Activated naive CD8-positive, alpha-beta T cell (primary cell): ENCODE measurements around the gene ABAT.
A peak's percentile ranks its signal among the peaks of the same experiment; 100 is the strongest.
"Not testable (repeated sequence)": the region's sequence is repeated elsewhere in the genome, so short reads cannot be mapped to it uniquely, and the experiment has no call there.

Experiments
- H3K27ac Mint-ChIP-seq: one replicate; pipeline ENCODE4 v1.8.0; 2021; ENCODE audit warnings: mixed read lengths
- H3K27me3 Mint-ChIP-seq: one replicate; pipeline ENCODE4 v1.8.0; 2021; ENCODE audit warnings: mixed read lengths
- H3K36me3 Mint-ChIP-seq: one replicate; pipeline ENCODE4 v1.8.0; 2021; ENCODE audit warnings: mixed read lengths
- H3K4me1 Mint-ChIP-seq: one replicate; pipeline ENCODE4 v1.8.0; 2021; ENCODE audit warnings: low read depth, mixed read lengths
- H3K4me3 Mint-ChIP-seq: one replicate; pipeline ENCODE4 v1.8.0; 2021; ENCODE audit warnings: mild to moderate bottlenecking, mixed read lengths
- H3K9me3 Mint-ChIP-seq: one replicate; pipeline ENCODE4 v1.8.0; 2021; ENCODE audit warnings: low read depth, mixed read lengths

The ABAT gene

DNA sequence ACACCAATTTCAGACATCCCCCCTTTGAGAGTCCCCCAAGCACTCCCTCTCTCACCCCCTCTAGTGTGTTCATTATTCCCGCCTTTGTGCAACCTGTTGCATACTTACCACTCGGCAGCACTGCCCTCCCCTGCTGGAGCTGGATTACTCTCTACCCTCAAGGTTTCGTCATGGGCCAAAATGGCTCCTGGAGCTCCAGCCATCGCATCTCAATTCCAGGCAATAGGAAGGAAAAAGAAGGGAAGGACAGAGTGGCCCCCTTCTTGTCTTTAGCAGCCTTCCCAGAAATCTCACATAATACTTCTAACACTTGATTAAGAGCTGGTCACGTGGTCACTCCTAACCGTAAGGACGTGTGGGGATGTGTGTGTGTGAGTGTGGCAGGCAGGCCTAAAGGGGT is 102.8 kb downstream of the ABAT start:
- Mint-ChIP-seq H3K36me3 (peaks cover 20% of the 10 kb centered on the region), H3K4me3 (no peak overlapping the region), H3K9me3 (no peaks in the 10 kb centered on the region), H3K27ac (no peak overlapping the region), H3K4me1 (no peaks in the 10 kb centered on the region), H3K27me3 (no peaks in the 10 kb centered on the region)

DNA sequence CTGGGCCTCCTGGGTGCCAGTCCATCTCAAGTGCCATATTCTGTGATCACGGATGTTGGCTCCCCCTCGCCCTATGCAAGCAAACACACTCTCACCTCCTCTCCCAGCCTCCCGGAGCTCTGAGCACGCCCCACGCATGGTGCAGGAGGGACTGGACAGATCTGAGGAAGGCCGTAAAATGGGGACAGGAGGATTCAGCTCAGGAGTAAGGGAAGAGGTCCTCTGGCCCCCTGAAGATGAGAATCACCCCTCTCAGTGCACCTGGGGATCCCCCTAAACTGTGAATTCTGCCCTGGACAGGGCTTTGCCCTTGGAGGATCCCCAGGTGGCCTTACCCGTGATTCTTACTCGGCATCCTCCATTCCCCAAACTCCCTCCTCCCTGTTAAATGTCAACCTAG is 107.4 kb downstream of the ABAT start:
- Mint-ChIP-seq H3K36me3 (peaks cover 10% of the 10 kb centered on the region), H3K4me1 (no peaks in the 10 kb centered on the region), H3K4me3 (no peak overlapping the region), H3K27me3 (no peaks in the 10 kb centered on the region), H3K27ac (no peak overlapping the region), H3K9me3 (no peaks in the 10 kb centered on the region)

DNA sequence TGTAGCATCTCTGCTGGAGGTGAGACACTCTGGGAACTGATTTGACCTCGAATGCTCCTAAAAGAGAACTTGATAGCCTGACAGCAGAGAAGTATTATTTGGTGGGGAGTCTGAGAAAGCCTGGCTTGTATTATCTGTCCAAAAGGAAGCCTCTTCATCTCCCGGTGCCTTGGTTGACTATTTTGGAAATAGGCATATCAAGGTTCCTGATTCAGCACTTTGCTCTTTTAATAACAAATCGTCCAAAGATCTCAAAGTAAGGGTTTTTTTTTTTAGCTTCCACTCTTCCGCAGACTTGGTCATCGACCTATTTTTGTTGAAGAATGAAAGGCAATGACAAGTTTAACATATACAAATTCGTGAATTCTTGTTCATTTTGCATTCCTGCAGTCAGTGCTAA is 108.3 kb downstream of the ABAT start:
- H3K4me3 Mint-ChIP-seq = no peak overlapping the region
- no peaks in the 10 kb centered on the region for H3K27me3 Mint-ChIP-seq
- no peak overlapping the region for H3K27ac Mint-ChIP-seq
- no peaks in the 10 kb centered on the region for H3K4me1 Mint-ChIP-seq
- H3K9me3 Mint-ChIP-seq = no peaks in the 10 kb centered on the region
- H3K36me3 Mint-ChIP-seq = peaks cover 6% of the 10 kb centered on the region

DNA sequence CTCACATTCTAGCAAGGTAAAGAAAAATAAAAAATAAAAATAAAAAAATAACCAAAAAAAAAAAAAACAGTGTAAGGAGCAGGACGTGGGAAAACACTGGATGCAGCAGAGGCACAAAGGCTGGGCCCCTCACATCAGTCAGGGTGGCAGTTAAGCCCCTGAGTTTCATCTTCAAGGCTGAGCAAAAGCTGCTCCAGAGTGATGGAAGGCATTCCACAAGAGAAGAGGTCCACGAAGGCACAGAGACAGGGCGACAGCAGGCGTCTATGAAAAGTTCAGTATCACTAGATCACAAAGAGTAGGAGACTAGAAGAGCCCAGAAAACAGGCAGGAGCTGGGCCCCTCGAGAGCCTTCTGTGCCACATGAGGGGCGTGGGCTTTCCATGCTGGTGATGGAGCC is 111.0 kb downstream of the ABAT start:
- Mint-ChIP-seq H3K9me3 (no peaks in the 10 kb centered on the region), H3K27me3 (no peaks in the 10 kb centered on the region), H3K27ac (no peak overlapping the region), H3K4me1 (no peaks in the 10 kb centered on the region), H3K4me3 (no peak overlapping the region), H3K36me3 (no peaks in the 10 kb centered on the region)

DNA sequence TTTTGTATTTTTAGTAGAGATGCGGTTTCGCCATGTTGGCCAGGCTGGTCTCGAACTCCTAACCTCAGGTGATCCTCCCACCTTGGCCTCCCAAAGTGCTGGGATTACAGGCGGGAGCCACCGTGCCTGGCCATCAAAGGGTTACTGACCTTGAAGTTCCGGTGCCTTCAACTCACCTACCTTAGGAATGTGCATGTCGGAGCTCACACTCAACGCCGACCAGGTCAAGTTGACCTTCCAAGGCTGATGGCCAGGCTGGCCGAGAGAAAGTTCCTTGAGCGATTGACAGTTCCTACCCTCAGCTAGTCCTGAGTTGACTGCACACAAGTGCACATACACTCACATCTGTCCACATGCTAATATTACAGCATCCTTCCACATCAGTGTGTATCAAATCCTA is 111.9 kb downstream of the ABAT start:
- H3K4me1 Mint-ChIP-seq, H3K27me3 Mint-ChIP-seq, H3K4me3 Mint-ChIP-seq, H3K9me3 Mint-ChIP-seq, H3K36me3 Mint-ChIP-seq, H3K27ac Mint-ChIP-seq: not testable (repeated sequence)

DNA sequence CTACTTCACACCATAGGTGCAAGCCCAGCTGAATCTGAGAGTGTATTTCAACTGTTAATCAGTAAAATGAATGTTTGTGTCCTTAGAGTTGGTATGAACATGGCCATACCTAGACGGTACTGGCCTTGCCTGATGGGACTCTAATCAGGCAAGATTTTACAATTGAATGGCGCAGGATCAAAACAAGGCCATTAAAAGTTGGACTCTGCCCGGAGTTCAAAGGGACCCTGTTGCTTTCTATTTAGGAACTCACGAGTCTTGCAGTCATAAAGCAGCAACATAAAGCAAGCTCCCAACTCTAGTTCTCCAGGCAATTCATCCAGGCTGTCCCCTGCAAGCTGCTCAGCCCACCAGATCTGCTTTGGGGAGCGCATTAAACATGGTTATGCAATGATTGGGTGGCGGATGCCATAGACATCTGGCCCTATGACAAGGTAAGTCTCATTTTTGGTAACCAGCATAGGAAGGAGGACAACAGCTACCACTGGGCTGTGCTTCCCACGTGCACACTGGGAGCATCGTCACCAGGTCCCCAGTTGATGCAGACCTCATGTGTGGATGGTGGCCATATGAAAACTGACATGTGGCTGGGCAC is 114.3 kb downstream of the ABAT start:
- H3K4me1 Mint-ChIP-seq = peaks cover 5% of the 10 kb centered on the region

DNA sequence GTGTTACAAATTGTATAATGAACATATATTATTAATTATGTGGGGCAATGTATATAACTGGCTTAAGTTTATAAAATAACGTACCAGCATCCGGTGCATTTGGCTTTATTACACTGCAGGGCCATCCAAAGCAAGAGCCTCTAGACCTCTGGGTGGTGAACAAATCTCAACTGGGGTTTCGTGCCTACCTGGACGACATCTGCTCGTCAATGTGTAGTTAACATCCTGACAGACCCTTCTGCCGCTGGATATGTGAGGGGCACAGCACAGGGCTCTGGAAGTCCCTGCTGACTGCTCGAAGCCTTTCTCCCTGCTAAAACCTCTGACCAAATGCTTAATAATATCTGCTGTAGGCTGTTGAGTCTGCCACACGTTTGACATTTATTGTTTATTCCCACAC is 120.7 kb downstream of the ABAT start:
- Mint-ChIP-seq H3K4me1 (peaks cover 36% of the 10 kb centered on the region), H3K36me3 (peaks cover 4% of the 10 kb centered on the region), H3K27me3 (no peaks in the 10 kb centered on the region), H3K27ac (no peak overlapping the region), H3K9me3 (no peaks in the 10 kb centered on the region), H3K4me3 (peak overlapping the region; percentile 28)

More for the DNA sequence above, 114.3 kb downstream of the ABAT start:
- no peaks in the 10 kb centered on the region for H3K36me3 Mint-ChIP-seq
- no peaks in the 10 kb centered on the region for H3K27me3 Mint-ChIP-seq
- no peak overlapping the region for H3K27ac Mint-ChIP-seq
- H3K9me3 Mint-ChIP-seq = no peaks in the 10 kb centered on the region
- H3K4me3 Mint-ChIP-seq = no peak overlapping the region

DNA sequence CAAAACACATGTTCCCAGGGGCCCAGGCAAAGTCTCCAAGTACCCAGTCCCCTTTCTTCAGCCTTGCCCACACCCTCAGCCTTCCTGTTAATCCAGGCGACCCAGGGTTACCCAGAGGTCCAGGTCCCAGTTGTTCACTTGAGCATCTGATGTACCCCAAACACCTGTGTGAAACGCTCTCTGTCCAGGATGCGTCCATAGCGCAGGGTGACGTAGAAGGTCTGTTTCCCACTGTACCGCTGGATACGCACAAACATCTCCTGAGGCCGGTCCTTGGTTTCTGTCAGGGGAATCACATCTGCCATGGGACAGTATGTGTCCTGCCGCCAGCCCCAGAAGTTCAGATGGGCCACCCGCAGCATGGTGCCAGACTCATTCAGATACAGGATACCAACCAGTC is 121.4 kb downstream of the ABAT start:
- H3K27ac Mint-ChIP-seq = no peak overlapping the region
- H3K4me3 Mint-ChIP-seq = peak overlapping the region; percentile 95
- H3K9me3 Mint-ChIP-seq = no peaks in the 10 kb centered on the region
- H3K4me1 Mint-ChIP-seq = peaks cover 39% of the 10 kb centered on the region
- no peaks in the 10 kb centered on the region for H3K27me3 Mint-ChIP-seq
- H3K36me3 Mint-ChIP-seq = peaks cover 4% of the 10 kb centered on the region

DNA sequence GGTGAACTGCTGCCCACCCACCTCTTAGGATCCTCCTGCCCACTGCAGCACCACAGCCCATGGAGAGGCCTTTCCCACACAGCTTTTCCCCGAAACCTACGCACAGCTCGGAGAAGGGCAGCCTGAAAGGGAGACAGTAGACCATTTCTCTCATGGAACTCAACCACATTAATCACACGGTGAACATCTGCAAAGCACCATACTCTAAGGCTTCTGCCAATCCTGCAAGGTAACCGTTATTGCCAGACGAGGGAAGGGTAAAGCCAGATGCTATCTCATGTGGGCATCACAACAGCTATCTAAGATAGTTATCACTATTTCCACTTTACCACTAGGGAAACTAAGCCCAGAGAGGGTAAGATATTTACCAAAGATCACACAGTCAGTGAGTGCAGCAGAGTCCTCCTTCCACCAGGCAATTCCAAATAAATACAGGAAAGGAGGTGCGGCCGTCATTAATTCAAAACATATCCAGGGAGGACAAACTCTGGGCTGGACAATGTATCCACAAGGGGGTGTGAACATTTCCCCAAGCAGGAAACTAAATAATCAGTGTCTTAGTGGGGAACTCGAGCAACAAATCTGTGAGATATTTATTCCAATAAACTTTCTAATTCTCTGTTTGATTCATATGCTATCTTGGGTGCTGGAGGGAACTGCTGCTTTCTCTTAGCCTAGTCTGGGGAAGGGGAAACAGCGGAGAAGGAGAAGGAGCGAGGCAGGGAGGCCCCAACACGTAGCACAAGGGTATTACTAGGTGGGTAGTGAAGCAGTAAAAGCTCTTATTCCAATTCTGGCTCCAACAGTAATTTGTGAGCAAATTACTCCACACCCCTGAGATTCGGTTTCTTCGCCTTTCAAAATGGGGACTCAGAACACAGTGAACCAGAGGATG is 122.3 kb downstream of the ABAT start:
- peaks cover 4% of the 10 kb centered on the region for H3K36me3 Mint-ChIP-seq
- H3K27ac Mint-ChIP-seq = peak overlapping the region; percentile 91
- H3K4me1 Mint-ChIP-seq = peaks cover 46% of the 10 kb centered on the region
- no peaks in the 10 kb centered on the region for H3K27me3 Mint-ChIP-seq
- H3K9me3 Mint-ChIP-seq = no peaks in the 10 kb centered on the region
- H3K4me3 Mint-ChIP-seq = peak overlapping the region; percentile 95

DNA sequence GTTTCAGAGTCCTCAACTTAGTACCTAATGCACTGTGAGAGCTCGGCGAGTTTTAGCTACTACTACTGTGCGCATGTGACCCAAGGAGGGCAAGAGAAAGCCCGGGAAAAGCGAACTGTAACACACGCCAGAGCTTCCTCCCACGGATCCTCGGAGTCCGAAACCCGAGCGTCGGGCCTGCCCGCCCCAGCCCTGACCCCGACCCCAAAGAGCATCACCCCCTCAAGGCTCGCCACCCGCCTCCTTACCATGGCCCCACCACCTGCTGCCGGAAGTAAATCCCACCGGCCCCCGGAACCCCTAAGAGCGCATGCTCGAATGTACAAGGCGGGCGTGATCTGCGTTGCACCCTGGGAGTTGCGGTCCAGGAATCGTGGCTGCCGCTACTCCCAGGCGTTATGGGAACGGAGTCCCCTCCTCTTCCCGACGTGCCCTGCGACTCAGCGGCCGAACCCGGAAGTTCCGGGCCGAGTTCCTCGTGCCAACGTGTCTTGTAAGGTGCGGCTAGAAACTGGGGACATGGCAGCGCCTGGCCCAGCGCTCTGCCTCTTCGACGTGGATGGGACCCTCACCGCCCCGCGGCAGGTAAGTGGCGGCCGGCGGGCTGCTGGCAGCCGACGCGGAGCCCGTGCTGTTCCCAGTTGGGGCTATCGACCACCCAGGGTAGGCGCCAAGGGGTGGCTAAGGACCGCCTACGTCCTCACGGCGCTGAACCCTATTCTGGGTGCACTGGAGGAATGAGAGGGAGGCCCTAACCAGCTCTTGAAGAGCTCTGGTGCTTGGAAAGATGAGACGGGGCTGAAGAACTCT is 123.2 kb downstream of the ABAT start, which contains the start of the genes PMM2 and TMEM186:
Gene PMM2 (plus strand): TSS at position 476 of the 810 bp plus-strand sequence. CDS start 44 bp downstream, at position 520.
Gene TMEM186 (minus strand): TSS at position 276 of the 810 bp plus-strand sequence. CDS start 25 bp downstream, at position 251.
- Mint-ChIP-seq H3K4me1 (peaks cover 46% of the 10 kb centered on the region), H3K36me3 (peaks cover 4% of the 10 kb centered on the region), H3K9me3 (no peaks in the 10 kb centered on the region), H3K27ac (peak within 1 kb of the TSS; percentile 91), H3K27me3 (no peaks in the 10 kb centered on the region), H3K4me3 (peak within 1 kb of the TSS; percentile 95)

DNA sequence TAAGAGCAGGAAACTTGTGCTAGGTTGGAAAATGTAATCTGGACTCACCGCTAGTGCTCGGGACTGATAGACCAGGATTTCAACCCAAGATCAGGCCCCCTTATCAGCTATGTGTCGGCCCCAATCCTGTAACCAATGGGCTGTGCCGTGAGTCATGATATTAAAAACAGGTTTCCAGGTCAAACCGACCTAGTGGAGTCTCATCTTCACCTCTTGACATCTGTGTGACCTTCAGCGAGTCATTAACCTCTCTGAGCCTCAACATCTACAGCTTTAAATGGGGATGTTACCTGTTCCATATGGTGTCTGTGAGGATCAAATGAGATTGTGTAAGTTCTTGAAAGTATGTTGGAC is 123.7 kb downstream of the ABAT start:
- Mint-ChIP-seq H3K27ac (peak overlapping the region; percentile 91), H3K4me1 (peaks cover 46% of the 10 kb centered on the region), H3K27me3 (no peaks in the 10 kb centered on the region), H3K4me3 (peak overlapping the region; percentile 95), H3K36me3 (peaks cover 7% of the 10 kb centered on the region), H3K9me3 (no peaks in the 10 kb centered on the region)

DNA sequence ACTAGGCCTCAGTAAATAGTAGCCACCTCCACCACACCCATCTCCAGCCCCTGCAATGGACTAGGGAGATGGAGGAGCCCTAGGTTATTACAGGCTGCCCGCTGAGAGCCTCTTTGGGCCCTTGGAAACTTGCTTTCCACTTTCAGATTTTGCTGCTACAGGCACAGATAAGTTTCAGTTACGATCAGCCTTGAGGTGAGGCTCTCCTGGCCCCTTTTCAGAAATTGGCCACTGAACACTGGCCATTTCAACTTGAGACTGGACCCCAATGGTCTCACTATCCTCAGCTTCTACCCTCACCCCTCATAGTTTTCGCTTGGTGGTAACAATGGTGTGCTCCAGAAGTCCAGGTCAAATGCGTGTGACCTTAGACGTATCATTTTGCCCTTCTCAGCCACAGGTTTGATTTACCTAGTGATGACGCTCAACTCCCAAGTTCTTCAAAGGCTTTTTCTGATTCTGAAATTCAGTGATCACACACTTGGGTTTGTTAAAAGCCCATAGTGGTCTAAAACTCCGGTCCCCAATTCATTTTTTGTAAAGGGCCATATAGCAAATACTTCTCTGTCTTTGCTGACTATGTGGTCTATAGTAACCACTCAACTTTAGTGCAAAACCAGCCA is 124.2 kb downstream of the ABAT start:
- H3K9me3 Mint-ChIP-seq = no peaks in the 10 kb centered on the region
- H3K4me1 Mint-ChIP-seq = peaks cover 46% of the 10 kb centered on the region
- H3K4me3 Mint-ChIP-seq = peak overlapping the region; percentile 95
- H3K27me3 Mint-ChIP-seq = no peaks in the 10 kb centered on the region
- H3K27ac Mint-ChIP-seq = peak overlapping the region; percentile 91
- peaks cover 8% of the 10 kb centered on the region for H3K36me3 Mint-ChIP-seq

DNA sequence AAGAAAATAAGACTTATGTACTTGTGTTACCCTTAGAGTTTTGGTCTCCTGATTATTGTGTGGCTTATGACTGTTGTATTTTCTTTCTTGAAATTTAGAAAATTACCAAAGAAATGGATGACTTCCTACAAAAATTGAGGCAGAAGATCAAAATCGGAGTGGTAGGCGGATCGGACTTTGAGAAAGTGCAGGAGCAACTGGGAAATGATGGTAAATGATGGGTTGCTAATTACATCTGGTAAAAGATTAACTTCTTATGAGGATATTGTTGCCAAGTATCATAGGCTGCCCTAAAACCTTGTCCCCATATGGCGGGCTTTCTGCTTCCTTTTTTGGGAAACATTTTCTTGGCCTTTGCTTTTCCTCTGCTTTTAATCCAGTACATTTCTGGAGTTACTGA is 127.3 kb downstream of the ABAT start:
- Mint-ChIP-seq H3K27me3 (no peaks in the 10 kb centered on the region), H3K9me3 (no peaks in the 10 kb centered on the region), H3K36me3 (peaks cover 10% of the 10 kb centered on the region), H3K4me3 (no peak overlapping the region), H3K4me1 (peaks cover 36% of the 10 kb centered on the region), H3K27ac (no peak overlapping the region)

DNA sequence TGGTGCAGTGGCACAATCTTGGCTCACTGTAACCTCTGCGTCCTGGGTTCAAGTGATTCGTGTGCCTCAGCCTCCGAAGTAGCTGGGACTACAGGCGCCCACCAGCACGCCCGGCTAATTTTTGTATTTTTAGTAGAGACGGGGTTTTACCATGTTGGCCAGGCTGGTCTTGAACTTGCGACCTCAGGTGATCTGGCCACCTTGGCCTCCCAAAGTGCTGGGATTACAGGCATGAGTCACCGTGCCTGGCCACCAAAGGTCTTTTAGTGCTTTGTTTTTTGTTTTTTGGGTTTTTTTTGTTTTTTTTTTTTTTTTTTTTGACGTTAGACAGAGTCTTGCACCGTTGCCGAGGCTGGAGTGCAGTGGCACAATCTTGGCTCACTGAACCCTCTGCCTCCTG is 129.3 kb downstream of the ABAT start:
- H3K27ac Mint-ChIP-seq, H3K4me3 Mint-ChIP-seq, H3K9me3 Mint-ChIP-seq, H3K27me3 Mint-ChIP-seq: not testable (repeated sequence)
- peaks cover 11% of the 10 kb centered on the region for H3K36me3 Mint-ChIP-seq
- peaks cover 28% of the 10 kb centered on the region for H3K4me1 Mint-ChIP-seq
